GM18951 (cell line): ENCODE measurements around the gene AMOTL1.
"Not testable (repeated sequence)": the region's sequence is repeated elsewhere in the genome, so short reads cannot be mapped to it uniquely, and the experiment has no call there.

Experiments
- POLR2A ChIP-seq: IDR thresholded peaks from 4 replicates; pipeline ENCODE4 v1.6.1; 2011; ENCODE audit warnings: mild to moderate bottlenecking; ENCODE audit not compliant: insufficient read length, insufficient read depth; ENCODE audit errors: extremely low read depth
- in situ Hi-C: fragments of 300-500 bp; cut with MboI; formaldehyde crosslinking; loops from one replicate; pipeline ENCODE4 v1.12.0; 2022; ENCODE audit warnings: low sequenced_read_pairs, mixed read lengths, inconsistent platforms; ENCODE audit not compliant: unreplicated experiment

Gene AMOTL1

DNA sequence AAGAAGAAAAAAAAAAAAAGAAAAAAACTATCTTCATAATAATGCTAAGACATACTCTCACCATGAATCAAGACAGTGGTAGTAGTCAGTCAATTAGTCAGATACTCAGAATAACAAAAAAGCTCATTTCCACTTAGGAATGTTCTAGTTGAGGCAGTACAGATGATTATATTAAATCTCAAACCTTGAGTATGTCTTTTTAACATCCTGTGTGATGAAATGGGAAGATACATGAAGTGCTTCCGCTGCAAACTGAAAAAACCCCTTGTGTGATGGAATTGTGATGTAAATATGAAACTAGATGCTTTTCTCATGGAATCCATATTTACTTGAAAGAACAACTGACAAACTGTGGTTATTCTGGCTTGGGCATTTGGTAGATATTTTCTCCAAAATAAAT, 13.7 kb downstream of the AMOTL1 start:
- in situ Hi-C loops = no loop called here
- no peak for TF ChIP-seq POLR2A

DNA sequence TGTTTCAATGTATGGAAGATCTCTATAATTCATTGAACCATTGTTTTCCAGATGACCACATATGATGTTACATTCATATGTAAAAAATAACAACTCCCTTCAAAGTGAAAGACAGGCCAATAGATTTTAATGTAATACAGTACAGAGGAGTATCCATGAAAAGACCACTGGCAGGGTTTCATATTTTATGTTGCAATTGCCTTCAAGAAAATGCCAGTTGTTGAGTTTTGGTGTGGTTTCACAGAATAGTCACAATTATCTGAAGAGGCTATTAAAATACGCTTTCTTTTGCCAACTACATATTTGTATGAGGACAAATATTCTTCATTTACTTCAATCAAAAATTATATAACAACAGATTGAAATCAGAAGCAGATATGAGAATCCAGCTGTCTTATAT, 14.3 kb downstream of the AMOTL1 start:
- in situ Hi-C loops = no loop called here
- no peak for TF ChIP-seq POLR2A

DNA sequence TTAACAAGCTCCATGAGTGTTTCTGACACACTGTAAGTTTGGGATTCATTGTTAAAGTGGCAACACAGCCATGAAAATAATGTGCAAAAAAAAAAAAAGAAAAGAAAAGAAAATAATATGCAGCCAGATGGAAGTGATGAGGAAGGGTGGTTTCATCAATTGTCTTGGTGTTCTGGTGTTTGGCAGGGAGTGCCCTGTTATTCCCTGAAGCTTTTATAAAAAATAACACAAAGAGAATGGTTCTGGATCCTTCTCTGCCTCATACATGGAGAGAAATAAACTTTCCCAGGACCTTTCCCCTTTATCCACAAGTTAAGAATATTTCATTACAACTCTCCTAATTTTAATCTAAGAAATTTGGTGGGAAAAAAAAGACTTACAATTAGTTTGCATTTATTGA, 16.7 kb downstream of the AMOTL1 start:
- in situ Hi-C loops = no loop called here
- TF ChIP-seq POLR2A = no peak

DNA sequence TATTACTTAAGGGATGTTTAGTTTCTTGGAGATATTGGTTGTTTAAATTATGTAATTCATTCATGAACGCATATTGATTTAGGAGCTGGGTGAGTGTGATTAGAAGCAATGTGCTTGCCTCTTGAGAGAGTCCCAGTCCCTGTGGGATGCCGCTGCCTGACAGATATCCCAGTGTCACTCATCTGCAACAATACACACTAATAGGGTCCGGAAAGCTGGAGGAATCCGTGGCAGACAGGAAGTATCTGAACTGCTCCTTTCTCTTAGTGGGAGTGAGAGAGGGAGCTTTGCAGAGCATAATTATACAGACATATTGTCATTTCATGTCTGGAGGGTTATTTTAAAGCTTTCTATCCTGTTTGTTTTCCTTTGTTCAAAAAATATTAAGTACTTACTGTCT, 17.4 kb downstream of the AMOTL1 start:
- in situ Hi-C loops = no loop called here
- TF ChIP-seq POLR2A = no peak

DNA sequence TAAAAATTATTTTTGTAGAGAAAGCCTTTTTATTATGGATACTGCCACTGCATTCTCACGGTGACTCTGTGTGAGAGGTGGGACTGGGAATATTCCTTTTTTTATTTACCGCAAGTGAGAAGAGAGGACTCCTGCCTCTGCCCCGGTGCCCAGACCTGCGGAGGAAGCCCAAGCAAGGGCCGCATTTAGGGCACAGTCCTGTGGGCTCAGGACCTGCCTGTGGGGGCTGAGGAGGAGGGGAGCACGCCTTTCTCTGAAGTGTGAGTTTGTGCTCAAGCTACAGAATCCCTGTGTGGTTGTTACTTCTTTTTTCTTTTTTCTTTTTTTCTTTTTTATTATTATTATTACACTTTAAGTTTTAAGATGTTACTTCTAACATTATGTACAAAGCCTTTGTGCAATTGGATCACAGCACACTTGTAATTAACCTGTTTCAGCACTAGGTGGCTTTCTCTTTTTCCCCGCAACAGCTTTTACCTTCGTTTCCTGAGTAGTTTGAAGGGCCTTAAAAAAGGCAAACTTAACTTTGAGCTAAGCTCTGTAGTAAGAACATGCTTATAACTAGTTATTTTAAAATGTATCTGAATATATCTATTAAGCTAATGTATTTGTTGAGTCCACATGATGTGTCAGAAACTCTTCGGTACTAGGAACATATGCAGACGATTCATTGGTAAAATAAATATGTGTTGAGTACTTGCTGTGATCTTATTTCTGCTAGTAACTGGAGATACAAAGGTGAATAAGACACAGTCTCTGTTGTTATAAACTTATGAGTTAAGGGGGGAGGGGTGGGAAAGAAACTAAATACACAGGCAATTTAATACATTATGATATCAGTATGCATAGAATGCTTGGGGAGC, 18.3 kb downstream of the AMOTL1 start:
- in situ Hi-C loops = no loop called here
- TF ChIP-seq POLR2A = no peak

DNA sequence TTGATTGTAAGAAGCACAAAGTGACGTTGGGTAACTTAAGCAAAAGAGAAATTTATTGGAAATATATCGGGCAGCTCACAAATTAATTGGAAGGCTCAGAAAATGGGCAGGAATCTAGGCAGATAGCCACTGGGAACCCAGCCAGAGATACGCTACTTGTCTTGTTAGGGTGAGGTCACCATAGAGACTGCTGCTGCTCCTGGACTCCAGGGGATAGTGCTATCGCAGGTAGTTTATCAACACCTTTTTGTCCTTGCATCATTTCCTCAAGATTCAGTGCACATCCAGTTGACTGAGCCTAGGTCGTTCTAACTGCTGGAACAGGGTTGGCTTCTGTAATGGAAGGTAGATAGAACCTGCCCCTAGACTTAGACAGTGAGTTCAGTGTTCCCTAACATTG, 19.6 kb downstream of the AMOTL1 start:
- no peak for TF ChIP-seq POLR2A
- in situ Hi-C loops = no loop called here

DNA sequence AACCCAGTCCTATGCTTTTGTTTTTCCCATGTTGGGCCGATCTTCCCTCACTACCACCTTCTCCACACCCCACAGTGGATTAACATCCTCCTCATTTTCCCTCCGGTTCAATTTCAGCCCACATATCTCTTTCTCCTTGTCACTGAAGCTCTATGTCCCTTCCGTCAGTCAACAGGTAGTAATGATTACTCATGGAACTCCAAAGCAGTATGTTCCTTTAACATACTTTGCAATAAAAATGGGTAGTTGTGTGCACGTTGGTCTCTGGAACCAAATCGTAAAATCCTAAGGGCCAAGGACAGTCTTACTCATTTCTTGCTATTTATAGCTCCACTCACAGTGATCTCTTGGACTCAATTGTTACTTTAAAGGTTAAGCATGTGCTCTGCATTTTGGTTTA, 20.2 kb downstream of the AMOTL1 start:
- in situ Hi-C loops = no loop called here
- no peak for TF ChIP-seq POLR2A

DNA sequence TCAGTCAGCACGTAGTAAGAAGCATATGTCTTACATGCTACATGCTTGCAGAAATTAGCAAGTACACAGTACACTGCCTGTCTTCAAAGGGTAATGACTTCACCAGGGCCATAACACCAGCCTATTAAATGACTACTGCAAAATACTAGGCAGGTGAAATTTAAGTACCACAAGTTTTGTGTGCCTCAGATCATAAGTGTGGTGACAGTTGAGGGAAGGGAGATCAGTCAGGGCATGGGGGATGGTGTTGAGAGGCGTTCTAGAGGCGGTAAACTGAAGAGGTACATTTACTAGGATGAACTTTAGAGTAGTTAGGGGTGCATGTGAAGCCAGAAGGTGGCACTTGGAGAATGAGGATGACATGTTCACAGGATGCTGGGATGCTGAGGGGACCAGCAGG, 22.0 kb downstream of the AMOTL1 start:
- TF ChIP-seq POLR2A = no peak
- in situ Hi-C loops = no loop called here

DNA sequence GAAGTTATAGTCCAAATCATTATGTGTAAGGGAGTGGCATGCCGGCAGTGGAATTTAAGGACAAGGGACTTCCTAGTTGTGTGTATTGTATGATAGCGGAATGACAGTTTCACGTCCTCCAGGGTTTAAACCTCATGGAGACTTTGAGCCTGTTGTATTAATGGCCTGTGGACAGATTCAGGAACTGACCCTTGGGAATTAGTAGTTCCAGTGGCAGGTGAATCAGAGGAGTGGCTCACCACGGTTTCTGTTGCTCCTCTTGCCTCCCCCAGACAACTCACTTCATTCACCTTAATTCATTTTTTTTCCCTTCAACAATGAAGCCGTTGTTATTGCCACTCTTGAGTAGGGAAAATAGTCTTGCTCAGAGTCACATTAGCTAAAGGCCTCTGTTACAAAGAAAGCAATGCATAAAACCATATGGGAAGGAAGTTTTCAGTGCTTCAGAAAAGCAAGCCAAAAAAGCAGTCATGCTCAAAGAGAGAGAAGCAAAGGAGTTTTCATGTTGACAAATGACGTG, 22.6 kb downstream of the AMOTL1 start:
- in situ Hi-C loops = no loop called here
- no peak for TF ChIP-seq POLR2A

DNA sequence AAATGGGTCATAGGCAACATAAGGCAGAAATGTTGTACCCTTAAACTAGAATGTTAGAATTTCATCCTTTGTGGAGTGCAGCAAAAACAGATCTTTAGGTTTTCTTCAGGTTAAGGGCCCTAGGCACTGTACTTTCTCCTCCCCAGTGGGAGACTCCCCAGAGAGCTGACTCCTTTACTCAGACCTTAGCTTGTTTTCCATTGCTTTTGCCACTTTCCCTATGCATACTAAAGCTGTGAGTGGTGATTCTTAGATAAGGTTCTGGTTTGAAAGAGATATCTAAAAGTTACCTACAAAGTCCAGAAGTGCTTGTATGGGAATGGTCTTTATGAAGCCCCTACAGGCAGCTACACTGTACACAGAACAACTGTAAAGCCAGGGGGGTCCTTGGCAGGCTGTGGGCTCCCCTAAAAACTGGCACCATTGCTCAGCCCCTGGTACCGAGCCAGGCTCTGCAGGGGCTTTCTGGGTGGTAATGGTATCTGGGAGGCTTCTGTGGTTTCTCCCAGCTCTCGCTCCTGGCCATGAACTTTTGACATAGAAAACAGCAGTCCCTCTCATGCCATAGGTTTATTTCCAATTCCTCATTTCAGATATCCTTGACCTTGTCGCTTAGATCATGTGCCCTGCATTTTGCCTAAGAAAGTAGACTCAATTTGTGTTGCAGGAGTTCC, 23.2 kb downstream of the AMOTL1 start:
- in situ Hi-C loops = no loop called here
- TF ChIP-seq POLR2A = no peak

DNA sequence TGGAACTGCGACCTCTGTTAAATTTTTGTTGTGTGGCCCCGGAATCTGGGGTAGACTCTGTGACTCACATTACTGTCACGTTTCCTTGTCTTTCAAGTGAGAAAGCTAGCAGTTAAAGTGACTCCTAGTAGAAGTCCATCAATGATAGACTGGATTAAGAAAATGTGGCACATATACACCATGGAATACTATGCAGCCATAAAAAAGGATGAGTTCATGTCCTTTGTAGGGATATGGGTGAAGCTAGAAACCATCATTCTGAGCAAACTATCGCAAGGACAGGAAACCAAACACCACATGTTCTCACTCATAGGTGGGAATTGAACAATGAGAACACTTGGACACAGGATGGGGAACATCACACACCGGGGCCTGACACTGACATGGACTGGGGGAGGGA, 23.8 kb downstream of the AMOTL1 start:
- in situ Hi-C loops = not testable (repeated sequence)

DNA sequence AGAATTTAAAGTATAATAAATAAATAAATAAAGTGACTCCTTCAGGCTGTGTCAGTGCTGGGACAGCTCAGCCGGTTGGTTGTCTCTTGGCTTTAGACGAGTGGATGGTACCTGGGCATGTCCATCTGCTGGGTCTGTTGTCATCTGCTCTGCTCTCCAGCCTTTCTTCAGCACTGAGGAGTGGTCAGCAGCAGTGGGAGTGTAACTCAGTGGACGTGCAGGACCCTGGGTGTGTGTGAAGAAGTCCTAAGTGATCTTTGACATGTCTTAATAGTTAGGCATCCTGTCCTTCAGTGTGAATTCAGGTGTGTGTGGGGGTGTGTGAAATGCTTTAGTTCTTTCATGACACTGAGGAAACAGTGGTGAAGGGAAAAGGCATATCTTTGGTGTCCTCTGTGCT, 24.3 kb downstream of the AMOTL1 start:
- in situ Hi-C loops = no loop called here
- TF ChIP-seq POLR2A = no peak

DNA sequence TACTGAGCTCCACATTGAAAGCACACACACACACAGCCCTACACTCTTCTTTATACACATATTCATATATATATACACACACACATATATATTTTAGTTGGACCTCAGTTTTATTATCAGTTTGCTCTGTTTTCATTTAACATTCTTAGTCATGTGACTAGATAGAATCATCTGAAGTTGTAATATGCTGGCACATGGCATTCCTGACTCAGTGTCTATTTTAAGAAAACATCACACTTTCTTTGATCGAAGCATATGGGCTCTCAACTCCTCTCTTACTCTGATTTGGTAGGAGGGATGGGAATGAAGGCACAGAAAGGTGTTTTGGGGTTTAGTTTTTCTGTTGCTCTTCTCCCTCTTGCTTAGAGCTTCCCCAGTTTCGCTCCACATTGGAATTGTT, 24.8 kb downstream of the AMOTL1 start:
- no peak for TF ChIP-seq POLR2A
- in situ Hi-C loops = no loop called here

DNA sequence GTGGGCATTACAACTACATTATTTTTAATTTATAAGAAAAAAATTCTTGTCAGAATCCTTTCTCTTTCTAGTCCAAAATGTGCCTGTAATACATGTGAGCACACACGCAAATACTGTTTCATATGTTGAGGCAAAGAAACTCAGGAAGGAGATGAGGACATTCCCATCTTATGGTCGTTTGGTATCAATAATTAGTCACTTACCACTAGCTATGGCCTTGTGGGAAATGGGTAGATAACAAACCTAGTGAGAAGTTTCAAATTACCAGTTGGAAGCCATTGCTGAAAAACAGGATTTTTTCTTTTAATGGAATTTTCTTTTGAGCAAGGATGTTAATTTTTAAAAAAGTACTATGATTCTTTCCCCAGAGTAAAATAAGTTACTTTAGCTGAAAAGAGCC, 25.7 kb downstream of the AMOTL1 start:
- TF ChIP-seq POLR2A = no peak
- in situ Hi-C loops = no loop called here

DNA sequence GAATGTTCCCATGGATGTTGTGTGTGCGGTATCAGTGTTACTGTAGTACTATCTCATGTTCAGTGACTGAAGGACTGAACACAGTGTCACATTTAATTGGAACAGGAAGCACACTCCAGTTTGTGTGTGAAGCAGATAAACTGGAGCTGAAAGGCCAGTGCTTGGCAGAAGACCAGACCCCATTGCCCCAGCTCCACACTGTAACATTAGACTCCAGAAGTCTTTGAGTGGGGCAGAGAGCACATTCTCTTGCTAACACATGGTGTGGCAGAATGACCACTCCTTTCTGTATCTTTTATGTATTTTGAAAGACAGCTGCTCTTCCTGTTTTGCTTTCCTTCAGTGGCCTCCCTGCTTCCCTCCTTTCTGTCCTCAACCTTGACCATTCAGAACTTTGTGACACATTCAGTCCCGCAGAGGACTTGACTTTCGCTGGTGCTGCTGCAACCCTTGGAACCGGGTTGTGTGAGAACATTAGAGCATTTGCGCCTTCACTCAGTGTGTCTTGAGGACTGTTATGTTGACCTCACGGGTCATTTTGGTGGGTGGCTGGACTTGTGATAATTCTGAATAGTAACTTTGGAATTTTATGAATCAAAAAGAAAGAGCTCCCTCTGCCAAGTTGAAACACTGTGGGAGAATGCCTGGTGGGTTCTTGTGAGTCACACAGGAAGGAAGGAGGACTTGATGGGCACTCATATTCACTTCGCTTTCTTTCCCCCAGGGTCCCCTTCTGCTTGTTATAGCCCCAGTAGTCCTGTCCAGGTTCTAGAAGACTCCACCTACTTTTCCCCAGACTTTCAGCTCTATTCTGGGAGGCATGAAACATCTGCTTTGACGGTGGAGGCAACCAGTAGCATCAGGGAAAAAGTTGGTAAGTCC, 26.4 kb downstream of the AMOTL1 start:
- no peak for TF ChIP-seq POLR2A
- in situ Hi-C loops = no loop called here
